ENCODE data around the gene CBL.

The CBL gene

DNA sequence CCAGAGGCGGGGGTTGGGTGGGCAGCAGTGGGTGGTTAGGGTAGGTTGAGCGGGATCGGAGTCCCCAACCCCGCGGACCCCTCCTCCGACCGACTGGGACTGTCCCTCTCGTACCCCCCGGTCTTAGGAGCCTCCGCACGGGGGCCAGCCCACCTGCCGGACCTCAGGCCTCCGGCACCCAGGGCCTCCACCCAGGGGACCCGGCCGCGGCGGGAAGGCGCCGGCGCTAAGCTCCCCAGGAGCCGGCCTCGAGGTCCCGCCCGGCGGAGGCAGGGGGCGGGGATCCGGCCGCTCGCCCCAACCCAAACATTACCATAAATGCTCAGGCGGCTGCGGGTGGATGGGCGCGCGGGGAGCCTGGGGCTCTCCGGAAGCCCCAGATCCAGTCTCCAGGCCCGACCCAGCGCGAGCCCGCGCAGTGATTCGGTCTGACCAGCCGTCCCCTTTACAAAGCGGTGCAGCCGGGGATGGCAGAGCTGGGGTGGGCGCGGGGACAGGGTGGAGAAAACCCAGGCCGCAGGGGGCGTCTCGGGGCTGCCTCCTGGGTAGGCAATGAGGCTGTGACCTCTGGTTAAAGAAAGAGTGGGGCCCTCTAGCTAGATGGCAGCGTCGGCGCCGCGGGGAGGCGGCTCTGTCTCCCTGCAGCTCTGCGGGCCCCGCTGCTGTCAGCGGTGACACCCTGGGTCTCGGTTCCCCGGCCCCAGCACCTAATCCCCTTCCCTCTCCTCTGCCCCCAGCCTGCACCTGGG, 114.8 kb downstream of the CBL start:
- Histone ChIP-seq H3K4me1 (ENCODE audit: insufficient read depth, low read length) (peaks cover 19% of the 10 kb centered on the region), H3K36me3 (ENCODE audit: insufficient read depth, low read length) (no peaks in the 10 kb centered on the region), H3K9ac (ENCODE audit: low read depth, low read length) (peak overlapping the region; percentile 53), H3K9me3 (ENCODE audit: control insufficient read depth, insufficient read depth, low read length) (no peaks in the 10 kb centered on the region)

DNA sequence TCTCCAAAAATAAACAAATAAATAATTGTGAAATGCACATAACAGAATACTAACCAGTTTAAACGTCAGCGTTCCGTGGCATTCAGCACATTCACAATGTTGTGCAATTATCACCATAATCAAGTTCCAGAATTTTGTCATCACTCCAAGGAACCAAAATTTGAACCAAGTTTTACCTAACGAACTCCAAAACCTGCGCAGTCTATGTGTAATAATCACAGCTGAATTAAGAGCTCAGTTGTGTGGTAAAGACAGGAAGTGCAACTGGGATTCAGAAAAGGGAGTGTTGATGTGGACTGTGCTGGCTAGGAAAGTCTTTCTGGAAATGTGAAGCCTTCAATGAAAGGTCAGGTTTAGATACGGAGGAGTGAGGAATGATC, 116.2 kb downstream of the CBL start:
- Histone ChIP-seq H3K4me1 (ENCODE audit: insufficient read depth, low read length) (peaks cover 19% of the 10 kb centered on the region), H3K36me3 (ENCODE audit: insufficient read depth, low read length) (no peaks in the 10 kb centered on the region), H3K9ac (ENCODE audit: low read depth, low read length) (peak overlapping the region; percentile 53; the same call in 1 of the 2 replicates)

DNA sequence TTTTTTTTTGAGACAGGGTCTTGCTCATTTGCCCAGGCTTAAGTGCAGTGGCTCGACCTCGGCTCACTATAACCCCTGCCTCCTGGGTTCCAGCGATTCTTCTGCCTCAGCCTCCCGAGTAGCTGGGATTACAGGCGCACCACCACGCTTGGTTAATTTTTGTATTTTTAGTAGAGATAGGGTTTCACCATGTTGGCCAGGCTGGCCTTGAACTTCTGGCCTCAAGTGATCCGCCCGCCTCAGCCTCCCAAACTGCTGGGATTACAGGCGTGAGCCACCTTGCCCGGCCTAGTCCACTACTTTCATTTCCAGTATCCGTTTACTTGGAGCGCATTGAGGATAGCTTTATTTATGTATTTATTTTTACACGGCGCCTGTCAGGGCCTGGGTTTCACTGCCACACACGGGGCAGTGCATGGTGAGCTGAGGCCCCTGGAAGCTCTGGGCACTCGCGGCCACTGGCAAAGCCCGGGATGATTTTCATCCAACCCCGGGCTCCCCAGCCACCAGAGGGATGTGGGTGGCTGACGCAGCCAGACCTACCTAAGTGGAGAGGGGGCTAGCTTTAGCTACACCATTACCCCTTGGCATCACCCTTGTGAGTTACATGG, 116.9 kb downstream of the CBL start:
- Histone ChIP-seq H3K4me1 (ENCODE audit: insufficient read depth, low read length) (peaks cover 14% of the 10 kb centered on the region), H3K9ac (ENCODE audit: low read depth, low read length) (no peak overlapping the region), H3K36me3 (ENCODE audit: insufficient read depth, low read length) (no peaks in the 10 kb centered on the region), H3K9me3 (ENCODE audit: control insufficient read depth, insufficient read depth, low read length) (no peaks in the 10 kb centered on the region)

More for the DNA sequence above, 116.2 kb downstream of the CBL start:
- H3K9me3 ChIP-seq (ENCODE audit: control insufficient read depth, insufficient read depth, low read length), result no peaks in the 10 kb centered on the region

DNA sequence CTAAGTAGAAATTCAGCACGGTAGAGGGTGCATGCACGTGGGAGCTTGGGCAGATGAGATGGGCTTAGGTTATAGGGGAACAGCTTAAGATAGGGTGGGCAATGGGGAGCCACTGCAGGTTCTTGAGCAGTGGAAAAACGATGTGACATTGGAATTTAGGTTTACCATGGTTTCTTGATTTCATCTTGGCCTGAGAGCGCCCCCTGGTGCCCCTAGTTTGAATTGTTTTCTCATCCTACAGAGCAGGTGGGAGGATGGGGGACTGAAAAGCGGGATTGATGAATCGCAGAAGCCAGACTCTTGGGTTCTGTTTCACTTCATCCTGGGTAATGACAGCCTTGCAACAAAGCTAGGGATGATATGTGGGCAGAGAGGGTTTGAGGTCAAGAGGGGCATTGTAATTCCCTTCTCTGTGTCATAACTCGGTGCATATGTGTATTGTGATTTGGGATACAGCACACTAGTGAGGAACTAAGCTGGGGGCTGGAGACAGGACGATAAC, 117.4 kb downstream of the CBL start:
- no peaks in the 10 kb centered on the region for H3K36me3 ChIP-seq (ENCODE audit: insufficient read depth, low read length)
- H3K9ac ChIP-seq (ENCODE audit: low read depth, low read length), result no peak overlapping the region
- peaks cover 14% of the 10 kb centered on the region for H3K4me1 ChIP-seq (ENCODE audit: insufficient read depth, low read length)
- no peaks in the 10 kb centered on the region for H3K9me3 ChIP-seq (ENCODE audit: control insufficient read depth, insufficient read depth, low read length)

DNA sequence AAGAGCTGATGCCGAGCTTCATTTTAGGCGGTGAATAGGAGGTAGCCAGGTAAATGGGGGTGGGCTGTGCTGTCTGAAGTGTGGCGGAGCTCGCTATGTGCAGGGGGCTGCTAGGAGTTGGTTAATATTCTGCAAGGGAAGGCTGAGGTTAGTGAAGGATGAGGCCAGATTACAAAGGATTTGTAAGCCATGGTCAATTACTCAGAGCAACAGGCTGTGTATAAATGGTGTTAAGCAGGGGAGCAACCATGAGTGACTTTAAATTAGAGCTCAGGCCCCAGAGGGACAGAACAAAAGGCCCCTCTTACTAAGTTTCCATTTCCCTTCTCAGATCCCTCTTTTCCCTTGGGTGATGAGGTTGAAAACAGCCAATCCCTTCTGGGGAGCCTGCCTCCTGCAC, 118.0 kb downstream of the CBL start:
- H3K36me3 ChIP-seq (ENCODE audit: insufficient read depth, low read length), result no peaks in the 10 kb centered on the region
- H3K9me3 ChIP-seq (ENCODE audit: control insufficient read depth, insufficient read depth, low read length), result no peaks in the 10 kb centered on the region
- H3K4me1 ChIP-seq (ENCODE audit: insufficient read depth, low read length), result peaks cover 10% of the 10 kb centered on the region
- H3K9ac ChIP-seq (ENCODE audit: low read depth, low read length), result no peak overlapping the region

DNA sequence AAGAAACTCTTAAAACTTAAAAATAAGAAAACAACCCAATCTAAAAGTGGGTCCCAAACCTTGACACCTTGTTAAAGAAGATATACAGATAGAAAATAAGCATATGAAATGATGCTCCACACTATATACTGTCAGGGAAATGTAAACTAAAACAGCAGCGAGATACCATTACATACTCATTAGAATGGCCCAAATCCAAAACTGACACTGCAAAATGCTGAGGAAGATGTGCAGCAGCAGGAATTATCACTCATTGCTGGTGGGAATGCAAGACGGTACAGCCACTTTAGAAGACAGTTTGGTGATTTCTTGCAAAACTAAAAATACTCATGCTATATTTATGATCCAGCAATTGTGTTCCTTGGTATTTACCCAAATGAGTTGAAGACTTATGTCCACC, 123.2 kb downstream of the CBL start:
- Histone ChIP-seq H3K4me1 (ENCODE audit: insufficient read depth, low read length) (no peaks in the 10 kb centered on the region; the same call in 1 of the 2 replicates), H3K9ac (ENCODE audit: low read depth, low read length) (no peak overlapping the region), H3K9me3 (ENCODE audit: control insufficient read depth, insufficient read depth, low read length) (no peaks in the 10 kb centered on the region), H3K36me3 (ENCODE audit: insufficient read depth, low read length) (no peaks in the 10 kb centered on the region)

DNA sequence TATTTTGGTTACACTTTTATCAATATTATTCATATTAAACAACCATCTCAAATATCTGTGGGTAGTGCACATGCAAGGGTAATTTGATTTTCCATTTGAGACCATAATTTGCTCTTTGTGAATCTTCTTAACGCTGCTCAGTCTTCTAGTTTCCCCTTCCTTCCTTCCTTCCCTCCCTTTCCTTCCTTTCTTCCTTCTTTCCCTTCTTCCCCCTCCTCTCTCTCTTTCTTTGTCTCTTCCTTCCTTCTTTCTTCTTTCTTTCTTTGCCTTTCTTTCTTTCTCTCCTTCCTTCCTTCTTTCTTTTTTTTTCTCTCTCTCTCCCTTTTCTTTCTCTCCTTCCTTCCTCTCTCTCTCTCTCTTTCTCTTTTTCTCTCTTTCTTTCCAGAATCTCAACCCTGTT, 124.1 kb downstream of the CBL start:
- Histone ChIP-seq H3K9ac (ENCODE audit: low read depth, low read length) (no peak overlapping the region), H3K4me1 (ENCODE audit: insufficient read depth, low read length) (peaks cover under 1% of the 10 kb centered on the region), H3K36me3 (ENCODE audit: insufficient read depth, low read length) (no peaks in the 10 kb centered on the region), H3K9me3 (ENCODE audit: control insufficient read depth, insufficient read depth, low read length) (no peaks in the 10 kb centered on the region)

DNA sequence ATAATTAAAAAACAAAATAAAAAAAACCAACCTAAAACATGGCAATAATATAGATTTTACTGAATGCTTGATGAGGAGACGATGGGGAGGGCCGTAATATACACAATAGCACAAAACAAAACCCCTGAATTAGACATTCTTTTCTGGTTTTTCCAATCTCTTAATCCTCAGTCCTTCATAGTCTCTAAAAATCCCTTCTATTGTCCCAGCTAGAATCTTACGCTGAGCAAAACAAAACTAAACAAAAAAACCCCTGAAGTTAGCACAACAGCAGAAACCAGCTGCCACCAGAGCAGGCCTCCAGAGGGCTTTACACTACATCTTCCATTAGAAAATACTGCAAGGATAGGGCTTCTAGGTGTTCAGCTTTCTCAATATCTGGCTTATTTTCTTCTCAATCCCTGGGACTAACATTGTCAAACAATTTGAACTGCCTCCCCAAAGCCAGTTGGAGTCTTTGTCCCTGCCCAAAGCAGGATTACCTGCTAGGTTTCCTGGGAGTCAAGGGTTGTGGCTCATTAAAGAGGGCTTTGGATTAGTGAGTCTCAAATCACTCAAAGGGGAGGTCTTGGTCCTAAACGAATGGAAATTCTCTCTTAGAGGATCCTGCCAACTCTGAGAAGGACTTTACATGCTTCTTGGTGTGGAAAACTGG, 126.1 kb downstream of the CBL start:
- no peak overlapping the region for H3K9ac ChIP-seq (ENCODE audit: low read depth, low read length)
- no peaks in the 10 kb centered on the region for H3K36me3 ChIP-seq (ENCODE audit: insufficient read depth, low read length)
- peaks cover 7% of the 10 kb centered on the region for H3K4me1 ChIP-seq (ENCODE audit: insufficient read depth, low read length)
- no peaks in the 10 kb centered on the region for H3K9me3 ChIP-seq (ENCODE audit: control insufficient read depth, insufficient read depth, low read length)

DNA sequence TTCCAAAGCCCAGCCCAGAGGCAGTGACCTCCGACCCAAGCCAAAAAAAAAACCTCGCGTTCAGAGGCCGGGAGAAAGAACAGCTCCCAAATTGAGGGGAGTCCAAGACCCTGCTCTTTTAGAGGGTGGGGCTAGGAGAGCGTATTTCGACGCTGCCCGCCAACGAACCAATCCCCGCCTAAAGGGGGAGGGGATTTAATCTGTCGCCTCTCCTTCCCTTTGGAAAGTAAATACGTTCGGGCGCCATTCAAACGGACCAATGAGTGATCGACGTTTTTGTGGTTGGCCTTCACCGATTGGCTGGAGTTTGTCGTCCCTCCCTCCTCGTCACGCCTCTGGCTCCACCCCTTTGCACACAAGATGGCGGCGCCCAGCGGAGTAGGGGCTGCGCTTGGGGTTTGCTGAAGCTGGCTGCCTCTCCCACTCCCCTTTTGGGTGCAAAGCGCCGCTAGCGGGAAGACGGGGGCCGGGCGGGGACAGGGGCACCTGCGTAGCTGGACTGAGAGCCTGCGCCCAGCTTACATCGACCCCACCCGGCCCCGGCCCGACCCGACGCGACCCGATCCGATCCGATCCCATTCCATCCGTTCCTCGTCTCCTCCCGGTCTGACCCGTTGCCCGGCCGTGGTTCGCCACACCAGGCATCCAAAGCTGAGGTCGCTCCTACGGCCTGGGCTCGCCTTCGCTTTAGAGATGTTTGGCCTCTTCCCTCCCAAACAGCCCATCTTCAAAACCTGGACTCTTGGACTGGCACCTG, 128.2 kb downstream of the CBL start, which contains the start of gene RNF26:
Gene RNF26, plus strand, starts transcription at position 354 of the 757 bp plus-strand sequence. CDS start 596 bp downstream, outside the sequence.
- H3K4me1 ChIP-seq (ENCODE audit: insufficient read depth, low read length), result peaks cover 12% of the 10 kb centered on the region
- H3K9me3 ChIP-seq (ENCODE audit: control insufficient read depth, insufficient read depth, low read length), result no peaks in the 10 kb centered on the region
- H3K36me3 ChIP-seq (ENCODE audit: insufficient read depth, low read length), result no peaks in the 10 kb centered on the region
- H3K9ac ChIP-seq (ENCODE audit: low read depth, low read length), result peak within 1 kb of the TSS; percentile 67

DNA sequence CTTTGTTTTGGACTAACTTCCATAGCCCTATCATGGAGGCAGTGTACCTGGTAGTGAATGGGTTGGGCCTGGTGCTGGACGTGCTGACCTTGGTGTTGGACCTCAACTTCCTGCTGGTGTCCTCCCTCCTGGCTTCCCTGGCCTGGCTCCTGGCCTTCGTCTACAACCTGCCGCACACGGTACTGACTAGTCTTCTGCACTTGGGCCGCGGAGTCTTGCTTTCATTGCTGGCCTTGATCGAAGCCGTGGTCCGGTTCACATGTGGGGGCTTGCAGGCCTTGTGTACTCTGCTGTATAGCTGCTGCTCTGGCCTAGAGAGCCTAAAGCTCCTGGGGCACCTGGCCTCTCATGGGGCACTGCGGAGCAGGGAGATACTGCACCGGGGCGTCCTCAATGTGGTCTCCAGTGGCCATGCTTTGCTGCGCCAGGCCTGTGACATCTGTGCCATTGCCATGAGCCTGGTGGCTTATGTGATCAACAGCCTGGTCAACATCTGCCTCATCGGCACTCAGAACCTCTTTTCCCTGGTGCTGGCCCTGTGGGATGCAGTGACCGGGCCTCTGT, 129.0 kb downstream of the CBL start:
- H3K9me3 ChIP-seq (ENCODE audit: control insufficient read depth, insufficient read depth, low read length), result no peaks in the 10 kb centered on the region
- peak overlapping the region; percentile 67 for H3K9ac ChIP-seq (ENCODE audit: low read depth, low read length)
- no peaks in the 10 kb centered on the region for H3K36me3 ChIP-seq (ENCODE audit: insufficient read depth, low read length)
- peaks cover 12% of the 10 kb centered on the region for H3K4me1 ChIP-seq (ENCODE audit: insufficient read depth, low read length)

DNA sequence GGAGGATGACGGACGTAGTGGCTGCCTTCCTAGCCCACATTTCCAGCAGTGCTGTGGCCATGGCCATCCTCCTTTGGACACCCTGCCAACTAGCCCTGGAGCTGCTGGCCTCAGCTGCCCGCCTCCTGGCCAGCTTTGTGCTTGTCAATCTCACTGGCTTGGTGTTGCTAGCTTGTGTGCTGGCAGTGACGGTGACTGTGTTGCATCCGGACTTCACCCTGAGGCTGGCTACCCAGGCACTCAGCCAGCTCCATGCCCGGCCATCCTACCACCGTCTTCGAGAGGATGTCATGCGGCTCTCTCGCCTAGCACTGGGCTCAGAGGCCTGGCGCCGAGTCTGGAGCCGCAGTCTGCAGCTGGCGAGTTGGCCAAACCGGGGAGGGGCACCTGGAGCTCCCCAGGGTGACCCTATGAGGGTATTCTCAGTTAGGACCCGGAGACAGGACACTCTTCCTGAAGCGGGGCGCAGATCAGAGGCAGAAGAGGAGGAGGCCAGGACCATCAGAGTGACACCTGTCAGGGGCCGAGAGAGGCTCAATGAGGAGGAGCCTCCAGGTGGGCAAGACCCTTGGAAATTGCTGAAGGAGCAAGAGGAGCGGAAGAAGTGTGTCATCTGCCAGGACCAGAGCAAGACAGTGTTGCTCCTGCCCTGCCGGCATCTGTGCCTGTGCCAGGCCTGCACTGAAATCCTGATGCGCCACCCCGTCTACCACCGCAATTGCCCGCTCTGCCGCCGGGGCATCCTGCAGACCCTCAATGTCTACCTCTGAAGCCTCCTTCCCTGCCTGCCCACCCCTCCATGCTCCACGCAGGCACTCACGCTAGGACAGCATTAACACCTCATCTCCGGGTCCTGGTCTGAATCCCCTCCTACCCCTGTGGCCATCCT, 129.8 kb downstream of the CBL start:
- Histone ChIP-seq H3K9me3 (ENCODE audit: control insufficient read depth, insufficient read depth, low read length) (no peaks in the 10 kb centered on the region), H3K36me3 (ENCODE audit: insufficient read depth, low read length) (no peaks in the 10 kb centered on the region), H3K4me1 (ENCODE audit: insufficient read depth, low read length) (peaks cover 12% of the 10 kb centered on the region), H3K9ac (ENCODE audit: low read depth, low read length) (no peak overlapping the region)

DNA sequence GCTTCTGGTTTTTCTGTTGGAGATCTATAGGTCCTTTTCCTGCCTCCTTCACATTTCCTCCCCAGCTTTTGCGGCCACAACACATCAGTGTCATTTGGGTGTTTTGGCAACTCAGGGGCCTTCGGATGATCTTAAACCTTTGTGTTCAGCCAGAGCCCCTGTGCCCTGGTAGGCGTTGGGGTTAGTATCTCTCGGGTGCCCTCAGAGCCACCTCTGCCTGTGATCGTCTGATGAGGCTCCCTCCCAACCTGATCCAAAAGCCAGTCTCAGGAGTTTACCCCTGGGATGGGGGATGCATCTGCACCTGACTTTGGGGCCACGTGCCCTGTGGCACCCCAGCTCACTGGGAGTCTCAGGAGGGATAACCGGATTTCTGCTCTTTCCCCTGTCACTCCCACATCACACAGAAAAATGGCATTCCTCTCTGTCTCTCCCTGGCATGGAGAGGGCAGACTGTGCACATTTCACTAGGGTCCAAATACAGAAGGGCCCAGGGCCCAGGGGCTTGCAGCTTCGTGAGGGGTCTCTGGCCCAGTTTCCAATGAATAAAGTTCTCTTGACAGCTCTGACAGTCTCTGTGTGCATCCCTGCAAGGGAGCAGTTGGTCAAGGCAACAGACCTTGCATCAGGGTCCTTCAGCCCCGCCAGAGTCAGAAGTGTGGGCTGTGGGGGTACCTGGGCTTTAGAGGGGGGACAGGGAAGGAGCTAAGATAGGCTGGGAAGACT, 130.8 kb downstream of the CBL start:
- peaks cover 22% of the 10 kb centered on the region for H3K4me1 ChIP-seq (ENCODE audit: insufficient read depth, low read length)
- H3K9me3 ChIP-seq (ENCODE audit: control insufficient read depth, insufficient read depth, low read length), result no peaks in the 10 kb centered on the region
- peak overlapping the region; percentile 65; the same call in 1 of the 2 replicates for H3K9ac ChIP-seq (ENCODE audit: low read depth, low read length)
- no peaks in the 10 kb centered on the region for H3K36me3 ChIP-seq (ENCODE audit: insufficient read depth, low read length)
